GM12873 (cell line): ENCODE measurements around the gene AARS1.

ENCODE experiments used
- CTCF ChIP-seq: IDR thresholded peaks from 2 replicates; pipeline ENCODE4 v1.5.1; 2012; ENCODE audit warnings: low read depth, mild to moderate bottlenecking, moderate library complexity, low read length, control low read depth; ENCODE audit not compliant: insufficient read depth; ENCODE audit errors: missing control alignments

The AARS1 gene

GRCh38 chr16:70289229-70290094 is at the start of gene AARS1:
Gene AARS1, minus strand, starts transcription at chr16:70289506. Its CDS starts 6,743 bp downstream, at chr16:70282763.
- TF ChIP-seq CTCF = no peak

GRCh38 chr16:70337814-70338213 is 48.5 kb upstream of the AARS1 start:
- TF ChIP-seq CTCF = no peak

GRCh38 chr16:70331588-70332358 is 42.5 kb upstream of the AARS1 start:
- peak; percentile 48 for TF ChIP-seq CTCF

- no peak for TF ChIP-seq CTCF
Measured at GRCh38 chr16:70331091-70331490, 41.8 kb upstream of the AARS1 start.

GRCh38 chr16:70324998-70325747 is 35.9 kb upstream of the AARS1 start:
- TF ChIP-seq CTCF = no peak

GRCh38 chr16:70320121-70320520 is 30.8 kb upstream of the AARS1 start:
- TF ChIP-seq CTCF = no peak
